Measurements from ENCODE around the gene LRRTM2.
"Not testable (repeated sequence)": the region's sequence is repeated elsewhere in the genome, so short reads cannot be mapped to it uniquely, and the experiment has no call there.

LRRTM2 gene

DNA sequence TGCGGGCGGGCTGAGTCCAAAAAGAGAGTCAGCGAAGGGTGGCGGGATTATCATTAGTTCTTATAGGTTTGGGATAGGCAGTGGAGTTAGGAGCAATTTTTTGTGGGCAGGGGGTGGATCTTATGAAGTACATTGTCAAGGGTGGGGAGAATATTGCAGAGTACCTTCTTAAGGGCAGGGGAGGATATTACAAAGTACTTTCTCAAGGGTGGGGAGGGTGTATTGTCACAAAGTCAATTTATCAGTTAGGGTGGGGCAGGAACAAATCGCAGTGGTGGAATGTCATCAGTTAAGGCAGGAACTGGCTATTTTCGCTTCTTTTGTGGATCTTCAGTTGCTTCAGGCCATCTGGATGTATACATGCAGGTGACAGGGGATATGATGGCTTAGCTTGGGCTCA is 40.3 kb downstream of the LRRTM2 start:
- not testable (repeated sequence) for DNase-seq

DNA sequence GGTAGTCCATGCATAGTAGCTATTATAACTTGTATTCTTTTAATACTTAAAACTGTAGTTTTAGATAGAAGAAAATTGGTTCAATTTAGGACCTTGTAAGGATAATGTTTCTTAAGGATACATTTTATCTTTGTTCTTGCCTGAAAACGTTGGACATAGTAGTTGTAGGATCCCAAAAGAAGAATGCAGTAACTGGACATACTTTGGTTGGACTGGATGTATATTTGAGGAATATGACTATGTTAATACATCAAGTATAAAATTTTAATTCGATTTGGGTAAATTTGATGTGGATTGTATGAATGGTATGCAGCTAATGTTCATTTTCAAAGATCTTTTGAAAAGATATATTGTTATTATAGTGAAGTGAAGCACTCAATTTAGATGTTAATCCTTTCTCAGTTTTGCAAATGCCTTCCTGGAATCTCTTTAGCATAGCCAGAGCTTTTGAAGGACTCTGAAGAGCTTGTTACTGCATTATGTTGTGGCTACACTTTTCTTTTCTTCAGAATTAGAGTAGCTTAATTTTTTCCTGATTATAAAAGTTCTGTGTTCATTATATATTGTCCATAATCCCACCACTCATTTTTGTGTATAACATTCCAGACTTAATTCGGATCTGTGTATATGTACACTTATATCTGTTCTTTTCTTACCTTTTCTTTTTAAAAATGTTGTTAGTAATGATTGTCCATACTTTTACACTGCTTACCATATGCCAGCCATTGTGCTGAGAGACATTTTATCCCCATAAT is 41.2 kb downstream of the LRRTM2 start:
- DNase-seq: no peak

- peak; percentile 38 for DNase-seq
Measured at GRCh38 chr5:138833080-138833479, 42.1 kb downstream of the LRRTM2 start.

DNA sequence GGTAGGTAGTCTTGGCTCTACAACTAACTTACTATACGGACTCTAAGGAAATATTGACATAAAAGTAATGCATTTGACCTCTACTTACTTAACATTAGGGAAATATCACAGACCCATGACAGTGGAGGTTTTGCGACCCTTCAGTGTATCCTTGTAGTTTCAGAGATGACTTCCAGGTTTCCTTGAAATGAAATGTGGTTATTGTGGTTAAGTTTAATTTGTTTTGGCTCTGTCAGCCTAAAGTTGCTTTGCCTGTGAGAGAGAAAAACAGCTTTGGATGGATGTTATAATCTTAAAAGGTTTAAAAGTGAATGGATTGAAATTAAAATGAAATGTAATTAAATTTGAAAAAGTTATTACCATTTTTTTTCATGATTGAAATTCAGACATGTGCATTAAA is 42.9 kb downstream of the LRRTM2 start:
- DNase-seq: no peak

DNA sequence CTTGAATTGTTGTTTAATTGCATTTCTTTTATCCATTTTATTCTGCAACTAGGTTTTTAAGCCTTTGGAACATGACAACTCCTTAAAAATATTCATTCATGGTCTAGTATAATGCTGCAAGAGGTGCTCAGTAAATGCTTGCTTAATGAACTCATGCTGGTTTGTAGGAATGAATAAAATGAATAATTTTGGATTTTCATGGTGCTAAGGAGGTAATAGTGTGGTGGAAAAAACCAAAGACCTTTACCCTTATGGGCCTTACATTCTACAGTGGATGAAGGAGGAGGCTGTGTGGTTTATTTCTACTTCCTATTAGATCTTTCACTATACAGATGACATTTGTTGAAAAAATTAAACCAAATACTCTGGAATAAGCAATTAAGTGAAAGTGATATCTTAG is 43.4 kb downstream of the LRRTM2 start:
- DNase-seq: no peak

- DNase-seq: no peak
Measured at GRCh38 chr5:138829341-138829740, 45.8 kb downstream of the LRRTM2 start.

GRCh38 chr5:138828556-138828955 is 46.6 kb downstream of the LRRTM2 start:
- no peak for DNase-seq

DNA sequence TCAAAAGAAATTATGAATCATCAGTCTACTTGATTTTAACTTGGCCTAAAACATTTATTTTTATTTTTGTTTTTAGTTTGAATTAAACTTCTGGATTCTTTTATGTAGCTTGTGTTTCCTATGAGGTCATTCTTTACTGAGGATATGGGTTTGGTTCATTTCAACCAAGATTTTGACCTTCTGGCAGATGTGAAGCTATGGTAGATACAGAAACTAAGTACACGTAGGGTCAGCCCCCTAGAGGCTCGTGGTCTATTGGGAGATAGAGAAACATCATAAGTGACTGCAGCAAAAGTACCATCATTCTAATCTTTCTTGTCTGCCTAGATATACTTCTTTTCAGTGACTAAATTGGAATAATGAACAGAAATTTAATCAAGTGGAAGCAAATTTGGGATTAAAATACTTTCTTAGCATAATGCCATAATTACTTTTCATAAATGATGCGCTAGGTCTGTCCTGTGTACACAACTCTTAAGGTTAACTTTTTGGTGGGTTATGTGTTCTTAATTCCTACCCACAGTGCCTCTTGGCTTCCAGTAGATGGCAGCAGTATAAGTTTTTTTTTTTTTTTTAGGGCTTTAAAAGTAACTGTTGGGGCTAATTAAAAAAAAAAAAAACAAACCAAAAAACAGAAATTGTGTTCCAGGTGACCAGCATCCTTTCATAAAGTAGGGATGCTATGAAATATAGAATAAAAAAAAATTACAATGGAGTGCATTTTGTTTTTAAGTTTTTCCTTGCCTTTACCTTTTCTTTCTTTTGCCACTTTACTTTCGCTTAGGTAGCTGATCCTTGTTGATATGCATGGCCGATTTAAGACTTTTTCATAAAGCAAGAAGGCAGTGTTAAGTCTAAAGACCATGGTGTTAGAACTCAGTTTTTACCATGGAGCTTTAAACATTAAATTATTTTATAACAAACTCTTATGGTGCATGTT is 49.9 kb downstream of the LRRTM2 start:
- no peak for DNase-seq

- DNase-seq: no peak
Measured at GRCh38 chr5:138824516-138824915, 50.6 kb downstream of the LRRTM2 start.

DNA sequence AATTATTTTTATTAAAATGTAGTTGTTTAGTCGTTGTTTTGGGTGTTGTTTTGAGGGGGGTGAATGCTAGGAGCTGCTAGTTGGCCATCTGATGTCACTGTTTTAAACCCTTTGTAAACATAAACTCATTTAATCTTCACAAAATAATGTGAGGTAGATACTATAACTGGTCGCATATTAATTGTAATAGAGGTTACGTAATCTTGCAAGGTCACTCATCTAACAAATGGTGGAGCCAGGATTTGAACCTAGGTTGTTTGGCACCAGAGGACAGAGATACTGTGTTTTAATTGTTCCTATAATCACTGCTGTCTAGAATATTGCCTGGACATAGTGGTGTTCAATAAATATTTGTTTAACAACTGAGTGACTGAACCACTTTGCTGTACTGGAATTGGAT is 54.4 kb downstream of the LRRTM2 start:
- DNase-seq: no peak

GRCh38 chr5:138819081-138819480 is 56.1 kb downstream of the LRRTM2 start:
- DNase-seq: no peak

Measured in NCI-H510A treated with DMSO at 0.1 percent for 48 hours (cell line).